HCT116 (cell line): Measurements from ENCODE around the gene SPOPL. TPM values are rescaled to one million over a fixed set of nuclear protein-coding genes. Genes with fewer than 3 reads are reported as not detected.

ENCODE experiments used
- ATAC-seq: fragments of 200-7000 bp; cut with Tn5 transposase; 2 replicates; pipeline ENCODE4 v1.9.1; 2020; ENCODE audit warnings: mild to moderate bottlenecking, moderate library complexity
- BruUV-seq: library from RNA; stranded (reverse); fragments of 400-500 nt; replicated peaks from 2 replicates; lab custom pipeline; 2021; lab: Mats Ljungman, UMichigan
- CTCF ChIA-PET: fragments of 300-600 bp; sonication (Branson Sonifier 250); formaldehyde crosslinking; loops from one replicate; lab custom pipeline; 2021; ENCODE audit warnings: antibody characterized with exemption; lab: Charles Lee
- POLR2A ChIA-PET: fragments of 300-600, 350-600 bp; sonication (Branson Sonifier 250); formaldehyde crosslinking; loops from one replicate; lab custom pipeline; 2021; ENCODE audit warnings: antibody characterized with exemption; lab: Charles Lee
- RAD21 ChIA-PET, 2 experiments: fragments of 300-600 bp; sonication (Branson Sonifier 250); formaldehyde crosslinking; loops; one replicate each; lab custom pipeline; 2023; ENCODE audit warnings: low total read pairs in 2 of 2; ENCODE audit not compliant: uncharacterized antibody in 2 of 2, unreplicated experiment in 2 of 2, low non-redundant PET in 1 of 2; lab: Charles Lee
- DNase-seq: peaks from one replicate; pipeline ENCODE4 v3.0.0-alpha.2; 2010; ENCODE audit warnings: low read depth, low spot score
- H2AFZ ChIP-seq: fragments of 200-600 bp; shearing (Covaris generic), sonication (generic); 2 replicates; pipeline ENCODE4 v1.6.1; 2017; ENCODE audit warnings: low read depth, mixed run types, mixed read lengths, antibody characterized with exemption, low read length; ENCODE audit not compliant: poor library complexity, severe bottlenecking
- H3K27ac ChIP-seq: 2 replicates; pipeline ENCODE4 v1.5.1; 2012; ENCODE audit warnings: low read depth, low read length
- H3K27me3 ChIP-seq: fragments of 200-600 bp; sonication (generic); 2 replicates; pipeline ENCODE4 v1.6.1; 2016; ENCODE audit warnings: mixed run types, low read length, mixed read lengths; ENCODE audit not compliant: insufficient read depth
- H3K36me3 ChIP-seq, 2 experiments: fragments of 200-500 bp in 1 of 2; fragments of 200-600 bp in 1 of 2; sonication (Bioruptor generic) in 1 of 2; sonication (generic) in 1 of 2; 2 replicates each; pipeline versions ENCODE4 v1.5.1 to v1.6.1; 2014 to 2016; ENCODE audit warnings: low read length in 2 of 2, inconsistent platforms in 1 of 2, mixed read lengths in 1 of 2, mixed run types in 1 of 2; ENCODE audit not compliant: insufficient read depth in 2 of 2, control insufficient read depth in 1 of 2
- H3K4me1 ChIP-seq, 2 experiments: fragments of 200-600 bp in 1 of 2; sonication (generic) in 1 of 2; 2 replicates each; pipeline versions ENCODE4 v1.5.1 to v1.6.1; 2012 to 2017; ENCODE audit warnings: low read length in 2 of 2, inconsistent platforms in 1 of 2, mild to moderate bottlenecking in 1 of 2, mixed read lengths in 1 of 2, mixed run types in 1 of 2, moderate library complexity in 1 of 2; ENCODE audit not compliant: insufficient read depth in 2 of 2, control insufficient read depth in 1 of 2
- H3K4me2 ChIP-seq: fragments of 200-600 bp; sonication (generic); 2 replicates; pipeline ENCODE4 v1.6.1; 2017; ENCODE audit warnings: mixed run types, low read length, mixed read lengths
- H3K4me3 ChIP-seq, 2 experiments: fragments of 200-600 bp in 1 of 2; sonication (generic) in 1 of 2; replicated peaks in 1 of 2; 2 replicates each; pipeline ENCODE4 v1.5.1; 2011 to 2016; ENCODE audit warnings: low read length in 2 of 2, control low read depth in 1 of 2, low read depth in 1 of 2, mild to moderate bottlenecking in 1 of 2, mixed read lengths in 1 of 2, mixed run types in 1 of 2
- H3K79me2 ChIP-seq: fragments of 200-600 bp; sonication (generic); 2 replicates; pipeline ENCODE4 v1.6.1; 2017; ENCODE audit warnings: mild to moderate bottlenecking, mixed run types, low read length, moderate library complexity, mixed read lengths; ENCODE audit not compliant: insufficient read depth
- H3K9ac ChIP-seq: fragments of 200-600 bp; sonication (generic); 2 replicates; pipeline ENCODE4 v1.6.1; 2016; ENCODE audit warnings: low read length, mixed read lengths
- H3K9me2 ChIP-seq: fragments of 200-600 bp; sonication (generic), shearing (Covaris generic); 2 replicates; pipeline ENCODE4 v1.6.1; 2017; ENCODE audit warnings: mixed run types, mild to moderate bottlenecking, moderate library complexity; ENCODE audit not compliant: insufficient read depth
- H3K9me3 ChIP-seq, 2 experiments: fragments of 200-500 bp in 1 of 2; fragments of 200-600 bp in 1 of 2; sonication (Bioruptor generic) in 1 of 2; sonication (generic) in 1 of 2; 2 replicates each; pipeline ENCODE4 v1.6.1; 2014 to 2017; ENCODE audit warnings: low read length in 2 of 2, mixed read lengths in 2 of 2, inconsistent platforms in 1 of 2, low read depth in 1 of 2, mild to moderate bottlenecking in 1 of 2, mixed run types in 1 of 2, moderate library complexity in 1 of 2; ENCODE audit not compliant: control insufficient read depth in 1 of 2, insufficient read depth in 1 of 2
- H4K20me1 ChIP-seq: fragments of 200-600 bp; sonication (generic), shearing (Covaris generic); 2 replicates; pipeline ENCODE4 v1.6.1; 2017; ENCODE audit warnings: mixed run types, mild to moderate bottlenecking, moderate library complexity; ENCODE audit not compliant: insufficient read depth
- CBX3 ChIP-seq: IDR thresholded peaks from 2 replicates; pipeline ENCODE4 v1.6.1; 2012; ENCODE audit warnings: low read depth
- CEBPB ChIP-seq: IDR thresholded peaks from 2 replicates; pipeline ENCODE4 v1.6.1; 2012; ENCODE audit warnings: low read depth
- EGR1 ChIP-seq: IDR thresholded peaks from 2 replicates; pipeline ENCODE4 v1.6.1; 2012; ENCODE audit warnings: low read depth
- EZH2 ChIP-seq: fragments of 200-600 bp; sonication (generic); IDR thresholded peaks from 2 replicates; pipeline ENCODE4 v1.6.1; 2017; ENCODE audit warnings: antibody characterized with exemption, mixed run types
- FOSL1 ChIP-seq: IDR thresholded peaks from 2 replicates; pipeline ENCODE4 v1.6.1; 2012; ENCODE audit warnings: low read depth
- JUND ChIP-seq: IDR thresholded peaks from 2 replicates; pipeline ENCODE4 v1.6.1; 2012
- POLR2A ChIP-seq: IDR thresholded peaks from 2 replicates; pipeline ENCODE4 v1.7.0; 2011; ENCODE audit warnings: borderline replicate concordance; ENCODE audit not compliant: insufficient read depth, insufficient read length; ENCODE audit errors: extremely low read depth
- POLR2AphosphoS5 ChIP-seq: IDR thresholded peaks from 2 replicates; pipeline ENCODE4 v1.6.1; 2011; ENCODE audit warnings: mild to moderate bottlenecking, low read depth, low read length, moderate library complexity
- RAD21 ChIP-seq: IDR thresholded peaks from 2 replicates; pipeline ENCODE4 v1.6.1; 2012; ENCODE audit warnings: low read depth, mild to moderate bottlenecking
- SIN3A ChIP-seq: IDR thresholded peaks from 2 replicates; pipeline ENCODE4 v1.6.1; 2012; ENCODE audit warnings: low read depth
- SP1 ChIP-seq: IDR thresholded peaks from 2 replicates; pipeline ENCODE4 v1.6.1; 2012; ENCODE audit warnings: low read depth
- YY1 ChIP-seq: IDR thresholded peaks from 2 replicates; pipeline ENCODE4 v1.6.1; 2011; ENCODE audit warnings: low read length, low read depth, moderate library complexity, mild to moderate bottlenecking; ENCODE audit not compliant: insufficient replicate concordance; ENCODE audit errors: extremely low read depth
- ZFX ChIP-seq: fragments of 450-650 bp; IDR thresholded peaks from 2 replicates; pipeline ENCODE4 v1.6.1; 2017
- ZNF274 ChIP-seq: fragments of 200-500 bp; sonication (Bioruptor generic); IDR thresholded peaks from 2 replicates; pipeline ENCODE4 v1.6.1; 2014; ENCODE audit warnings: mild to moderate bottlenecking, low read depth, low read length, inconsistent platforms
- intact Hi-C: fragments of 100-400 bp; cut with micrococcal nuclease; formaldehyde crosslinking; loops from 2 replicates; pipeline ENCODE4 v1.10.0; 2022
- total RNA-seq: library from RNA; stranded (reverse); gene quantifications from one replicate; pipeline ENCODE4 v1.2.1, GENCODE V29; 2021; ENCODE audit not compliant: unreplicated experiment
- TF ChIP-seq, protein P1 (sequence below), 3 experiments: fragments of 200-600 bp in 1 of 3; sonication (generic) in 1 of 3; IDR thresholded peaks in 2 of 3; conservative IDR thresholded peaks in 1 of 3; 2 replicates each; pipeline ENCODE4 v1.5.1; 2012 to 2017; ENCODE audit warnings: low read depth in 2 of 3, low read length in 2 of 3, antibody characterized with exemption in 1 of 3, borderline replicate concordance in 1 of 3, control low read depth in 1 of 3, mild to moderate bottlenecking in 1 of 3, mixed read lengths in 1 of 3, mixed run types in 1 of 3, moderate library complexity in 1 of 3; ENCODE audit not compliant: insufficient read depth in 1 of 3
- TF ChIP-seq, protein P2 (sequence below): IDR thresholded peaks from 2 replicates; pipeline ENCODE4 v1.6.1; 2012
- TF ChIP-seq, protein P3 (sequence below): IDR thresholded peaks from 2 replicates; pipeline ENCODE4 v1.6.1; 2012; ENCODE audit warnings: low read depth
- TF ChIP-seq, protein P4 (sequence below): IDR thresholded peaks from 2 replicates; pipeline ENCODE4 v1.6.1; 2011; ENCODE audit warnings: mild to moderate bottlenecking, low read length, moderate library complexity; ENCODE audit not compliant: insufficient replicate concordance; ENCODE audit errors: extremely low read depth
- TF ChIP-seq, protein P5 (sequence below): IDR thresholded peaks from 2 replicates; pipeline ENCODE4 v1.6.1; 2012

SPOPL gene
- total RNA-seq, 1 experiment from 2014 or later, result 48.3 TPM

DNA sequence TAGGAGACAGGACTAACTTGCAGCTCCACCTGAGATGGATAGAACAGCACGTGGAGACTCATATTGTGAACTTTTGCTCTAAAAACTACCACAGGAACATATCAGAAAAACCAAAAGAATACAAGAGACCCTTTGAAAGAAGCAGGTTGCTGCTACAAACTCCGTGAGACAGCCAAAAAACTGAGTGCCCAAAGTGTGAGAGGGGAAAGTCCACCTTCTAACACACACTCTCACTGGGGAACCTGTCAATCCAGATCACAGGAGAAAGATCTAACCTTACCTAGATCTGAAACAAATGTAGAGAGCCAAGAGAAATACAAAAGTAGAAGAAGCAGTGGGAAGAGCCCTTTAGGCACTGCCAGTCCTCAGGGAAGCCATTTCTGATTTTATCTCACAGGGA is 46.3 kb upstream of the SPOPL start:
- H2AFZ ChIP-seq, result no peak overlapping the region
- TF ChIP-seq JUND (no peak), SIN3A (no peak), CBX3 (no peak), SP1 (no peak), CEBPB (no peak), RAD21 (no peak), FOSL1 (no peak), POLR2AphosphoS5 (no peak), YY1 (no peak), EZH2 (no peak), EGR1 (no peak), ZFX (no peak), ZNF274 (no peak), POLR2A (no peak)
- TF ChIP-seq, protein P1, sequence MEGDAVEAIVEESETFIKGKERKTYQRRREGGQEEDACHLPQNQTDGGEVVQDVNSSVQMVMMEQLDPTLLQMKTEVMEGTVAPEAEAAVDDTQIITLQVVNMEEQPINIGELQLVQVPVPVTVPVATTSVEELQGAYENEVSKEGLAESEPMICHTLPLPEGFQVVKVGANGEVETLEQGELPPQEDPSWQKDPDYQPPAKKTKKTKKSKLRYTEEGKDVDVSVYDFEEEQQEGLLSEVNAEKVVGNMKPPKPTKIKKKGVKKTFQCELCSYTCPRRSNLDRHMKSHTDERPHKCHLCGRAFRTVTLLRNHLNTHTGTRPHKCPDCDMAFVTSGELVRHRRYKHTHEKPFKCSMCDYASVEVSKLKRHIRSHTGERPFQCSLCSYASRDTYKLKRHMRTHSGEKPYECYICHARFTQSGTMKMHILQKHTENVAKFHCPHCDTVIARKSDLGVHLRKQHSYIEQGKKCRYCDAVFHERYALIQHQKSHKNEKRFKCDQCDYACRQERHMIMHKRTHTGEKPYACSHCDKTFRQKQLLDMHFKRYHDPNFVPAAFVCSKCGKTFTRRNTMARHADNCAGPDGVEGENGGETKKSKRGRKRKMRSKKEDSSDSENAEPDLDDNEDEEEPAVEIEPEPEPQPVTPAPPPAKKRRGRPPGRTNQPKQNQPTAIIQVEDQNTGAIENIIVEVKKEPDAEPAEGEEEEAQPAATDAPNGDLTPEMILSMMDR (IDR thresholded peaks at IDR 0.05 in 2 of 3, conservative IDR thresholded peaks at IDR 0.05 in 1 of 3; ENCODE audit: borderline replicate concordance in 1 of 3, insufficient read depth in 1 of 3, low read depth in 2 of 3, low read length in 2 of 3), result no peak
- TF ChIP-seq, protein P2, sequence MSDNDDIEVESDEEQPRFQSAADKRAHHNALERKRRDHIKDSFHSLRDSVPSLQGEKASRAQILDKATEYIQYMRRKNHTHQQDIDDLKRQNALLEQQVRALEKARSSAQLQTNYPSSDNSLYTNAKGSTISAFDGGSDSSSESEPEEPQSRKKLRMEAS, result no peak
- TF ChIP-seq, protein P3, sequence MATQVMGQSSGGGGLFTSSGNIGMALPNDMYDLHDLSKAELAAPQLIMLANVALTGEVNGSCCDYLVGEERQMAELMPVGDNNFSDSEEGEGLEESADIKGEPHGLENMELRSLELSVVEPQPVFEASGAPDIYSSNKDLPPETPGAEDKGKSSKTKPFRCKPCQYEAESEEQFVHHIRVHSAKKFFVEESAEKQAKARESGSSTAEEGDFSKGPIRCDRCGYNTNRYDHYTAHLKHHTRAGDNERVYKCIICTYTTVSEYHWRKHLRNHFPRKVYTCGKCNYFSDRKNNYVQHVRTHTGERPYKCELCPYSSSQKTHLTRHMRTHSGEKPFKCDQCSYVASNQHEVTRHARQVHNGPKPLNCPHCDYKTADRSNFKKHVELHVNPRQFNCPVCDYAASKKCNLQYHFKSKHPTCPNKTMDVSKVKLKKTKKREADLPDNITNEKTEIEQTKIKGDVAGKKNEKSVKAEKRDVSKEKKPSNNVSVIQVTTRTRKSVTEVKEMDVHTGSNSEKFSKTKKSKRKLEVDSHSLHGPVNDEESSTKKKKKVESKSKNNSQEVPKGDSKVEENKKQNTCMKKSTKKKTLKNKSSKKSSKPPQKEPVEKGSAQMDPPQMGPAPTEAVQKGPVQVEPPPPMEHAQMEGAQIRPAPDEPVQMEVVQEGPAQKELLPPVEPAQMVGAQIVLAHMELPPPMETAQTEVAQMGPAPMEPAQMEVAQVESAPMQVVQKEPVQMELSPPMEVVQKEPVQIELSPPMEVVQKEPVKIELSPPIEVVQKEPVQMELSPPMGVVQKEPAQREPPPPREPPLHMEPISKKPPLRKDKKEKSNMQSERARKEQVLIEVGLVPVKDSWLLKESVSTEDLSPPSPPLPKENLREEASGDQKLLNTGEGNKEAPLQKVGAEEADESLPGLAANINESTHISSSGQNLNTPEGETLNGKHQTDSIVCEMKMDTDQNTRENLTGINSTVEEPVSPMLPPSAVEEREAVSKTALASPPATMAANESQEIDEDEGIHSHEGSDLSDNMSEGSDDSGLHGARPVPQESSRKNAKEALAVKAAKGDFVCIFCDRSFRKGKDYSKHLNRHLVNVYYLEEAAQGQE, result no peak
- TF ChIP-seq, protein P4, sequence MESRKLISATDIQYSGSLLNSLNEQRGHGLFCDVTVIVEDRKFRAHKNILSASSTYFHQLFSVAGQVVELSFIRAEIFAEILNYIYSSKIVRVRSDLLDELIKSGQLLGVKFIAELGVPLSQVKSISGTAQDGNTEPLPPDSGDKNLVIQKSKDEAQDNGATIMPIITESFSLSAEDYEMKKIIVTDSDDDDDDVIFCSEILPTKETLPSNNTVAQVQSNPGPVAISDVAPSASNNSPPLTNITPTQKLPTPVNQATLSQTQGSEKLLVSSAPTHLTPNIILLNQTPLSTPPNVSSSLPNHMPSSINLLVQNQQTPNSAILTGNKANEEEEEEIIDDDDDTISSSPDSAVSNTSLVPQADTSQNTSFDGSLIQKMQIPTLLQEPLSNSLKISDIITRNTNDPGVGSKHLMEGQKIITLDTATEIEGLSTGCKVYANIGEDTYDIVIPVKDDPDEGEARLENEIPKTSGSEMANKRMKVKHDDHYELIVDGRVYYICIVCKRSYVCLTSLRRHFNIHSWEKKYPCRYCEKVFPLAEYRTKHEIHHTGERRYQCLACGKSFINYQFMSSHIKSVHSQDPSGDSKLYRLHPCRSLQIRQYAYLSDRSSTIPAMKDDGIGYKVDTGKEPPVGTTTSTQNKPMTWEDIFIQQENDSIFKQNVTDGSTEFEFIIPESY, result no peak
- TF ChIP-seq, protein P5, sequence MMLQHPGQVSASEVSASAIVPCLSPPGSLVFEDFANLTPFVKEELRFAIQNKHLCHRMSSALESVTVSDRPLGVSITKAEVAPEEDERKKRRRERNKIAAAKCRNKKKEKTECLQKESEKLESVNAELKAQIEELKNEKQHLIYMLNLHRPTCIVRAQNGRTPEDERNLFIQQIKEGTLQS, result no peak
- TF ChIP-seq, all 23 proteins: peak for 0
- no peak overlapping the region for H3K4me2 ChIP-seq
- H3K36me3 ChIP-seq, result no peaks in the 10 kb centered on the region
- no peak for DNase-seq
- intact Hi-C loops, result no loop called here
- ATAC-seq, result no peak
- no peaks in the 10 kb centered on the region for H3K9me2 ChIP-seq
- no peak overlapping the region for H3K27ac ChIP-seq
- no peaks in the 10 kb centered on the region for H4K20me1 ChIP-seq
- CTCF ChIA-PET, result no interaction called here
- RAD21 ChIA-PET, result no interaction called here
- H3K9ac ChIP-seq, result no peak overlapping the region
- H3K4me1 ChIP-seq, result no peaks in the 10 kb centered on the region
- POLR2A ChIA-PET, result no interaction called here
- H3K79me2 ChIP-seq, result no peaks in the 10 kb centered on the region
- H3K4me3 ChIP-seq, result no peak overlapping the region
- H3K27me3 ChIP-seq, result no peaks in the 10 kb centered on the region
- no peaks in the 10 kb centered on the region for H3K9me3 ChIP-seq
- BruUV-seq, result no TSS peak
